HUDEP-2 (cell line): ENCODE measurements around the gene PTOV1.

Source experiments
- DNase-seq, 76 experiments: peaks; one replicate each; lab custom pipeline; 2025; ENCODE audit not compliant: unreplicated experiment in 76 of 76; lab: John Stamatoyannopoulos, UW

The PTOV1 gene

GRCh38 chr19:49871349-49871985 lies 20.5 kb downstream of the PTOV1 start:
- DNase-seq = no peak

- peak in 45 of 76 experiments; percentile 27 to 77 (median 52) for DNase-seq
Measured at GRCh38 chr19:49872245-49873128, 21.5 kb downstream of the PTOV1 start.

- peak in 12 of 76 experiments; percentile 30 to 68 (median 36) for DNase-seq
Measured at GRCh38 chr19:49873129-49873521, 22.2 kb downstream of the PTOV1 start.

GRCh38 chr19:49873834-49874233 lies 22.9 kb downstream of the PTOV1 start:
- DNase-seq = no peak

DNA sequence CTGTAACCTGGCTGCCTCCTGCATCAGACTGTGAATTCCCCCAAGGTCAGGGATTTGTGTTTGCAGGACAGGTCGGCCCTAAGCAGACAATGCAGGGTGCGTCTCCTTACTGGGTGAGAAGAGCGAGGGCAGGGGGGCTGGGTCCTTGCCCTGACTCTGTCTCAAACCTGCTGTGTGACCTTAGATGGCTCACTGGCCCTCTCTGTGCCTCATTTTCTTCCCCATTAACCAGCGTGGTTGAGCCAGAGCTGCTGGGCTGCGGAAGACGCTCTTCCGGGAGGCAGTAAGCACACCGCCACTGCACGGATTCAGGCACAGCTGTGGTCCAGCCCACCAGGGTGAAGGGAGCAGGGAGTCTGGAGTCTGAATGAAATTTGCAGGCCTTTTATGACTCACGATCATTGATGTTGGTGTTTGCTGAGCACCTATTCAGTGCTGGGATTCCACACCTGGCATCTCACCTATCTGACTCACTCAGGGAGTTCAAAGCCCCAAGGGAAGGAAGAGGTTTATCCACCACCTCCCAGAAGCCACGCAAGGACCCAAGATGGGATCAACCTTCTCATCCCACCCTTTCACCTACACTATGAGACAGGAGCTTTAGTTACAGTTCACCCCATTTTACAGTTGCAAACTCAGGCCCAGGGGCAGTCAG lies 23.7 kb downstream of the PTOV1 start:
- DNase-seq = no peak

DNA sequence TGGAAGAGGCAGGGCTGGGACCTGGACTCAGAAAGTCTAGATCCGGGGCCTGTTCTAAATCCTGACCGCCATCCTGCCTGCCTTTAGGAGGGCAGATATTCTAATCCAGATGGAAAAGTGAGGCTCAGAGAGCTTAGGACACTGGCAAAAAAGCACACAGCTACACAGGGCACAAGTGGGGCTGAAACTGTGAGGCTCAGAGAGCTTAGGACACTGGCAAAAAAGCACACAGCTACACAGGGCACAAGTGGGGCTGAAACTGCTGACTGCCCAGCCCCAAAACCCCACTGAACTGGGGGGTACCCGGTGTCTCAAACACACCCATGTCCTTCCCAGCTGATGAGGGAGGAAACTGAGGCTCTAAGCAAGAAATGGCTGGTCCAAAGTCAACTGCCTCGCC lies 24.2 kb downstream of the PTOV1 start:
- no peak for DNase-seq

- peak in 43 of 76 experiments; percentile 24 to 92 (median 56) for DNase-seq
Measured at GRCh38 chr19:49875857-49876421, 25.0 kb downstream of the PTOV1 start.

DNA sequence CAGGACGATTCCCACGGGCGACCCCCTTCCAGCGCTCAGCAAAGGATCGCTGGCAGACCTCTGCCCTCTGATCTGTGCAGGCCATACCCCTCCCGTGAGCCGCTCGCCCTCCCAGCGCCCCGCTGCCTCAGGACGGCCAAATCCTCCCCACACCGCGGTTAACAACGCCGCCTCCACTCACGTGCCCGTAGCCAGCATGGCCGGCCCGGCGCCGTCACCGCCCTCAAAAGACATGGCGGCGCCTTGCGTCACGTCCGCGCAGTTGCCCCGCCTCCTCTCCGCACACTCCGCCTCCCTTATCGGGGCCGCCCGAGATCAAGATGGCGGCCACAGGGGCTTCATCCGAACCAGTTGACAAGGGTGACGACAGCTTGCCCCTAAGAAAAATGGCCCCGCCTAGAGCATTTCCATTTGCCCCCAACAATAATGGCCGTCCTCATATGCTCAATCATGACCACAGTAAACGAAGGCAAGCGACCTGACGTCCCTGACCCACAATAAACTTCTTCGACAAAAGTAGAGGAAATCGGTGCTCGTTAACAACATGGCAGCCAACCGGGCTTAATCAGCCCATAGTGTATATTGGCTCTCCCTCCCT lies 25.6 kb downstream of the PTOV1 start:
- DNase-seq = peak; percentile 86 to 100 (median 99)

GRCh38 chr19:49877020-49877878 lies 26.3 kb downstream of the PTOV1 start, which contains the start of the genes AKT1S1 and TBC1D17:
AKT1S1 (minus strand) TSS chr19:49877355; CDS start chr19:49873295, 4,060 bp downstream.
TBC1D17 (plus strand) TSS chr19:49877702; CDS start chr19:49877724, 22 bp downstream.
- DNase-seq = peak; percentile 98 to 100 (median 100)

DNA sequence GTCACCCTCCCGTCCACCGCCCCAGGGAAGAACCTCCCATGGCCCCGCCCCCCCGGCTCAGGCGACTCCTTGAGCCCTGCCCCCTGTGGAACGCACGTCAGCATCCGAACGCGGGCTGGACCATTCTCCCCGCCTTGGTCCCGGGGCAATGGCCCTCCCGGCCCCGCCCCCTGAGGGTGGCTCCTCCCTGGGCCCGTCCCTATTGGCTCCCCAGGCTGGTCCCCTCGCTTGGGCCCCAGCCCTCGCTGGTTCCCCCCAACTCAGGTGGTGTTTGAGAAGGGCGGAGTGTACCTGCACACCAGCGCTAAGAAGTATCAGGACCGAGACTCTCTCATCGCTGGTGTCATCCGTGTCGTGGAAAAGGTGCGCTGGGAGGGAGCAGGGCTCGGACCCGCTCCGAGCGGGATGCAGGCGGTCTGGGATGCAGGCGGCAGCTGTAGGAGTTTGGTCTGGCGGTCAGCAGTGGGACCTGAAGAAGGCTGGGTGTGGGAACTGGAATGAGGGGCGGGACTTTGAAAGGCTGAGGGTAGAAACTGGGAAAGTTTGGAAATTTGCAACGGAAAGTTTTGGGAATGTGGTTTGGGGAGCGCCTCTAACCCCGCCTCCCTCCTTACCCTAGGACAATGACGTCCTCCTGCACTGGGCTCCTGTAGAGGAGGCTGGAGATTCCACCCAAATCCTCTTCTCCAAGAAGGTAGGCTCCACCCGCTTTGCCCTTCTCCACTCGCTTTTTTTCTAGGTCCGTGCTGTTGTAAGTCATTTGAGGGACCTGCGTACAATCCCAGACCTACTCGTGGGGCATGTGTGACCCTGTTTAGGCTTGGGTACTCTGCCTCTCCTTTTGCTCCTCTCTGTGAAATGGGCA lies 27.2 kb downstream of the PTOV1 start:
- peak in 75 of 76 experiments; percentile 74 to 100 (median 99) for DNase-seq

DNA sequence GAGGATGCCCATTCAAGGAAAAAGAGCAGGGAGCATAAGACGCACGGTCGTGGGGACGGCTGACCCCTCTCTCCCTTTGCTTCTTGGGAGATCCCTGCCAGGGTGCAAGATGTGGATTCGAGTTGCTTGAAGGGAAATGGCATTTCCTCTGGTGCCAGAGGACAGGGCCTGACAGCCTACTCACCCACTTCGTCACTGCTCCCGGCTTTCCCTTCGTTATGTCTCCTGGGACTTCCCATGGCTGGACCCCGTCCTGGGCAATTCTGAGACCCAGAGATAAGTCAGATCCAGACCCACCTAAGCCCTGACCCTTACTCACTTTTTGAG lies 27.7 kb downstream of the PTOV1 start:
- no peak for DNase-seq

DNA sequence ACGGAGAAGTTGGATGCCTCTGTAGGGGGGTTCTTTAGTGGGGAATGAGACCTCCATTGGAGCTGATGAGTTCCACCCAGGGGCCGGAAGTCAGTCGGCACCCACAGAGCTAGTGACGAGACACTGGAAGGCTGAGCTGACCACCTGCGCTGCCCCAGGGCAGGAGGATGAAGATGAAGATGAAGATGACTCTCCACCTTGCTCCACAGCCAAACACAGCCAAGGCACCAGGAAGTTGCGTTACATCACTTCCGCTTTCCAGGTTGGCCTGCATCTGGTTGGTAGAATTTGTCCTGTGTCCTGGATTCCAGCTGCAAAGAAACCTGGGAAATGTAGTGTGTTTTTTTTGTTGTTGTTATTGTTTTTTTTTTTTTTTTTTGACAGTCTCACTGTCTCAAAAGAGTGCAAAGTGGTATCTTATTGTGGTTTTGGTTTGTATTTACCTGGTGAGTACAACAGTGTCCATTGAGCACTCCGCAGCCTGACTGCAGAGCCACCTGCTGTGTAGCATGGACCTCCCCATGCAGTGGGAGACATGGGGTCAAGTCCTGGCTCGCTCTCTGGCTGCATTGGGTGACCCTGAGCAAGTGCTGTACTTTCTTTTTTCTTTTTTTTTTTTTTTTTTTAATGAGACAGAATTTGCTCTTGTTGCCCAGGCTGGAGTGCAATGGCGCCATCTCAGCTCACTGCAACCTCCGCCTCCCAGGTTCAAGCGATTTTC lies 28.4 kb downstream of the PTOV1 start:
- DNase-seq = peak in 1 of 76 experiments; percentile 23

DNA sequence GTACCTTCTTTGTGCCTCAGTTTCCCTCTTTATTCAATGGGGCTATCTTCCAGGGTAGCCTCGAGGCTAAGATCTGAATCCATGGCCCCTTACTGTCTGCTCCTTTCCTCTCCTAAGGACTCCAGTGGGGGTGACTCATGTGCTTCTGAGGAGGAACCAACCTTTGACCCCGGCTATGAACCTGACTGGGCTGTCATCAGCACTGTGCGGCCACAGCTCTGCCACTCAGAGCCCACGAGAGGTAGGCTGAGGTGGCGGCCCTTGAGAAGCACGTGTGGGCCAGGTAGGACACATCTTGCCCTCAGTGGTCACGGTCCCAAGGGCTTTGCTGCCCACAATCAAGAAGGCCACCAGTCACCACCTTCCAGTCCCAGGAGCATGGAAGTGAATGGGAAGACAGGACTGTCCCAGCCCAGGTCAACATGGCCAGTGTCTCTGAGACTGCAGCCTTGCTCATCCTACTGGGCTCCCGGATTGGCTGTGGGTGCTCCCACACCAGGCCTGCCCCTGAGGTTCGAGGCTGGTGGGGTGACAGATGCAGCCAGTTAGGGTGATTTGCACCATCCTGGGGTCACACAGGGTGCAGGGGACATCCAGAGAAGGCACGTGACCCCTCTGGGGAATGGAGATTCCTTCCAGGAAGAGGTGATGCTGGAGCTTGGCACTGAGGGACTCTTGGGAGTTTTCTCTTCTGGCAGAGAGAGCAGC lies 29.4 kb downstream of the PTOV1 start:
- DNase-seq = no peak

DNA sequence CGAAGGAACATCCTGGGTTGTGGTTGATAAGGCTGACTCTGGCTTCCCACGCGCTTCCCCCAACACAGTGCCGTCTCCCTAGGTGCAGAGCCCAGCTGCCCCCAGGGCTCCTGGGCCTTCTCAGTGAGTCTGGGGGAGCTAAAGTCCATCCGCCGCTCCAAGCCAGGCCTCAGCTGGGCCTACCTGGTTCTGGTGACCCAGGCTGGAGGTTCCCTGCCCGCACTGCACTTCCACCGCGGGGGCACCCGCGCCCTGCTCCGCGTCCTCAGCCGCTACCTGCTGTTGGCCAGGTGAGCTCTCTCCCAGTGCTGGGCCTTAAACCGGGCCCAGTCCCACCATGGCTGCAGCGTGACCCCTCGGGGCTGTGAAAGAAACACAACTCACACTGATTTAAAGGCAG lies 30.2 kb downstream of the PTOV1 start:
- DNase-seq = no peak

GRCh38 chr19:49881672-49882394 lies 30.9 kb downstream of the PTOV1 start:
- DNase-seq = peak in 1 of 76 experiments; percentile 10

- DNase-seq = no peak
Measured at GRCh38 chr19:49882643-49883042, 31.7 kb downstream of the PTOV1 start.

DNA sequence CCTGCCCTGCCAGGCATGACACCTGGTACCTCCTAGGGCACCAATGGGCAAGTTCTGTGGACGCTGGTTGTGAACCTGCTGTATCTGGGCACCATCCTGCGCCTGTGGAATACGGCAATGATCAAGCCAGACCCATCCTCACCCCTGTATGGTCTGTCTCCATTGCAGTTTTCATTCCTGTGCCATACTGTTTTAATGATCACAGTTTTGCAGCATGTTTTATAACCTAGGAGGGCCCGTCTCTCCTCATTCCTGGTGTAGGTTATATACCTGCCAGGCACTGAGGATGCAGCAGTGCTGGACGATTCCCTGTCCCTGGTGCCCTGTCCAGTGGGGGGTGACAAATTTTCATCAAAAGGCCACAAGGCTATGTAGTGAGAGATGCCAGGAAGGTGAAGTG lies 32.1 kb downstream of the PTOV1 start:
- DNase-seq = no peak
